WTC11 (cell line): ENCODE measurements around the gene SRGAP1.

Source experiments
- ETV6 ChIP-seq: sonication (generic); formaldehyde crosslinking; IDR thresholded peaks from 2 replicates; pipeline ENCODE4 v1.8.1; 2022; ENCODE audit warnings: mild to moderate bottlenecking, missing genetic modification reagents
- TF ChIP-seq, protein P1 (sequence below): fragments of 200-600 bp; IDR thresholded peaks from 2 replicates; pipeline ENCODE4 v1.8.0; 2022; ENCODE audit warnings: antibody characterized with exemption

DNA sequence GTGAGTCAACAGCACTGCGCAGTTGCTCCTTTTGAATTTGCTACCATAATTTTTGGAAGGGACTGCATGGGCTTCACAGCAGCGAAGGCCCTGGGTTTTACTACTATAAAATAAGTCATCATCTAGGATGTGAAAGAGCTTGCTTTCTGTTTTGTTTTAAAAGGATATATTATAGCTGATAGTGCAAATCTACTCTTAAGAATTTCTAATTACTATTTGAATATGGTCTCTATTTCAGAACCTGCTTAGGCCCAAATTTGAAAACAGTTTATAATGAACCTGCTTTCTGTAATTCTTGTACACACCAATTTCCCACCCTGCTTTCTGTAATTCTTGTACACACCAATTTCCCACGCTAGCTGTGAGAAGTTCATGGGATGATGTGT, 73.0 kb downstream of the SRGAP1 start:
- TF ChIP-seq, protein P1, sequence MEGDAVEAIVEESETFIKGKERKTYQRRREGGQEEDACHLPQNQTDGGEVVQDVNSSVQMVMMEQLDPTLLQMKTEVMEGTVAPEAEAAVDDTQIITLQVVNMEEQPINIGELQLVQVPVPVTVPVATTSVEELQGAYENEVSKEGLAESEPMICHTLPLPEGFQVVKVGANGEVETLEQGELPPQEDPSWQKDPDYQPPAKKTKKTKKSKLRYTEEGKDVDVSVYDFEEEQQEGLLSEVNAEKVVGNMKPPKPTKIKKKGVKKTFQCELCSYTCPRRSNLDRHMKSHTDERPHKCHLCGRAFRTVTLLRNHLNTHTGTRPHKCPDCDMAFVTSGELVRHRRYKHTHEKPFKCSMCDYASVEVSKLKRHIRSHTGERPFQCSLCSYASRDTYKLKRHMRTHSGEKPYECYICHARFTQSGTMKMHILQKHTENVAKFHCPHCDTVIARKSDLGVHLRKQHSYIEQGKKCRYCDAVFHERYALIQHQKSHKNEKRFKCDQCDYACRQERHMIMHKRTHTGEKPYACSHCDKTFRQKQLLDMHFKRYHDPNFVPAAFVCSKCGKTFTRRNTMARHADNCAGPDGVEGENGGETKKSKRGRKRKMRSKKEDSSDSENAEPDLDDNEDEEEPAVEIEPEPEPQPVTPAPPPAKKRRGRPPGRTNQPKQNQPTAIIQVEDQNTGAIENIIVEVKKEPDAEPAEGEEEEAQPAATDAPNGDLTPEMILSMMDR, result no peak
- TF ChIP-seq ETV6 (CRISPR knock-in tag), result no peak
